Tibial artery (tissue), 4 donors: ENCODE measurements around the gene STS.

Experiments
- DNase-seq, 2 donors: peaks; one replicate each; pipeline ENCODE4 v3.0.0-alpha.2; 2019
- H3K27ac ChIP-seq, 2 donors: fragments of 200-600 bp; sonication (generic) in 1 of 2; 1 replicate in 1 of 2; 2 replicates in 1 of 2; pipeline ENCODE4 v1.5.1; 2018 to 2019; ENCODE audit warnings: mild to moderate bottlenecking in 1 of 2
- H3K27me3 ChIP-seq, 2 donors: fragments of 200-600 bp; sonication (generic) in 1 of 2; one replicate each; pipeline versions ENCODE4 v1.5.1 to v1.6.0; 2016 to 2019
- H3K36me3 ChIP-seq, 3 donors: fragments of 200-600 bp; sonication (generic) in 2 of 3; one replicate each; pipeline ENCODE4 v1.5.1; 2016 to 2019; ENCODE audit warnings: mild to moderate bottlenecking in 2 of 3
- H3K4me1 ChIP-seq, 4 donors: fragments of 200-600 bp; sonication (generic) in 2 of 4; 1 replicate in 3 of 4; 2 replicates in 1 of 4; pipeline ENCODE4 v1.5.1; 2016 to 2019
- H3K4me3 ChIP-seq, 2 donors: fragments of 200-600 bp; sonication (generic) in 1 of 2; 1 replicate in 1 of 2; 2 replicates in 1 of 2; pipeline ENCODE4 v1.5.1; 2018 to 2019; ENCODE audit warnings: mild to moderate bottlenecking in 2 of 2
- H3K9me3 ChIP-seq, 3 donors: fragments of 200-600 bp; sonication (generic) in 1 of 3; one replicate each; pipeline ENCODE4 v1.5.1; 2016 to 2019
- intact Hi-C: fragments of 100-400 bp; cut with DNase I; formaldehyde crosslinking; loops from one replicate; pipeline ENCODE4 v1.15.0; 2023; ENCODE audit warnings: low total_unique reads
- TF ChIP-seq, protein P1 (sequence below), 2 experiments: fragments of 200-600 bp in 1 of 2; fragments of 450-650 bp in 1 of 2; IDR thresholded peaks; one replicate each; pipeline ENCODE4 v1.5.1; 2017 to 2019; ENCODE audit warnings: antibody characterized with exemption in 2 of 2, mild to moderate bottlenecking in 1 of 2, moderate library complexity in 1 of 2

STS gene

DNA sequence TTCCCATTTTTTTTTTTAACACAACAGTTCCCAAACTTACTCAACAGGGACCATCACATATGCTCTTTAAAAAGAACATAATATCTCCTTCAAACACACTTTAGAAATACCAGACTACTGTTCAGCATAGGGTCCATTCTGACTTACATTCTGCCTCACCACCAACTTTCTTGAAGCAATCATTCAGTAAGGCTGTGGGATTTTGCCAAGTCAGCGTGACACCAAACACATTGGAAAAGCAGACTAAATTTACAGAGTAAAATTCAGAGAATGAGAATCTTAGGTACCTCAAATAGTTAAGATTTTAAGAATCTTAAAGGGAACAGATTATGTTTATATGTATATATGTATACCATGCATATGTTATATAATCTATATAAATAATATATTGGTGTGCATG is 7.7 kb downstream of the STS start:
- Histone ChIP-seq H3K4me1 (no peaks in the 10 kb centered on the region), H3K27me3 (no peaks in the 10 kb centered on the region), H3K9me3 (no peaks in the 10 kb centered on the region), H3K36me3 (no peaks in the 10 kb centered on the region), H3K4me3 (no peak overlapping the region), H3K27ac (no peak overlapping the region)
- TF ChIP-seq, protein P1, sequence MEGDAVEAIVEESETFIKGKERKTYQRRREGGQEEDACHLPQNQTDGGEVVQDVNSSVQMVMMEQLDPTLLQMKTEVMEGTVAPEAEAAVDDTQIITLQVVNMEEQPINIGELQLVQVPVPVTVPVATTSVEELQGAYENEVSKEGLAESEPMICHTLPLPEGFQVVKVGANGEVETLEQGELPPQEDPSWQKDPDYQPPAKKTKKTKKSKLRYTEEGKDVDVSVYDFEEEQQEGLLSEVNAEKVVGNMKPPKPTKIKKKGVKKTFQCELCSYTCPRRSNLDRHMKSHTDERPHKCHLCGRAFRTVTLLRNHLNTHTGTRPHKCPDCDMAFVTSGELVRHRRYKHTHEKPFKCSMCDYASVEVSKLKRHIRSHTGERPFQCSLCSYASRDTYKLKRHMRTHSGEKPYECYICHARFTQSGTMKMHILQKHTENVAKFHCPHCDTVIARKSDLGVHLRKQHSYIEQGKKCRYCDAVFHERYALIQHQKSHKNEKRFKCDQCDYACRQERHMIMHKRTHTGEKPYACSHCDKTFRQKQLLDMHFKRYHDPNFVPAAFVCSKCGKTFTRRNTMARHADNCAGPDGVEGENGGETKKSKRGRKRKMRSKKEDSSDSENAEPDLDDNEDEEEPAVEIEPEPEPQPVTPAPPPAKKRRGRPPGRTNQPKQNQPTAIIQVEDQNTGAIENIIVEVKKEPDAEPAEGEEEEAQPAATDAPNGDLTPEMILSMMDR (IDR thresholded peaks at IDR 0.05): no peak
- no peak for DNase-seq
- intact Hi-C loops: no loop called here

DNA sequence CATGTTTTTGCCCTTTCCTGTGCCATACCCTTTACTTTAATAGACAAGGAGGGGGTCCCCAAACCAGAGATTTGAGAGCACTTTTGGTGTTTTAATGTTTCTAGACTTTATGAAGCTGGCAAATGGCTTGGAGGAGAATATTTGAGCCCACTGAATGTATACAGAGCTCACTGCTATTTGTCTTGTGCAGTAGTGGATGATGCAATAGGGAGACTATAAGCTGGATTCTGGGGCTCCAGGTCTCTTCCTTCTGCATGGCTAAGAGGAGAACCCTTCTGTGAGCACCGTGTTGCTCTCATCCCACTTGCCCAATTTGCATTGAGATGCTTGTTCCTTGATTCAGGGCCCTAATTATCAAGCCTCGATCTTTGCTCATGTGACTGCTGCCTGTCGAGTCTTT is 9.4 kb downstream of the STS start:
- Histone ChIP-seq H3K4me1 (no peaks in the 10 kb centered on the region), H3K27me3 (no peaks in the 10 kb centered on the region), H3K9me3 (no peaks in the 10 kb centered on the region), H3K27ac (no peak overlapping the region), H3K36me3 (no peaks in the 10 kb centered on the region), H3K4me3 (no peak overlapping the region)
- TF ChIP-seq, protein P1 (IDR thresholded peaks at IDR 0.05): no peak
- DNase-seq: no peak
- intact Hi-C loops: no loop called here

GRCh38 chrX:7158468-7158990 is 11.0 kb downstream of the STS start:
- DNase-seq: no peak
- Histone ChIP-seq H3K4me3 (no peak overlapping the region), H3K4me1 (peaks cover 0 to 8% (median 4%) of the 10 kb centered on the region in 4 donors), H3K27me3 (no peaks in the 10 kb centered on the region), H3K27ac (no peak overlapping the region), H3K36me3 (no peaks in the 10 kb centered on the region), H3K9me3 (no peaks in the 10 kb centered on the region)
- intact Hi-C loops: no loop called here
- TF ChIP-seq, protein P1 (IDR thresholded peaks at IDR 0.05): no peak

DNA sequence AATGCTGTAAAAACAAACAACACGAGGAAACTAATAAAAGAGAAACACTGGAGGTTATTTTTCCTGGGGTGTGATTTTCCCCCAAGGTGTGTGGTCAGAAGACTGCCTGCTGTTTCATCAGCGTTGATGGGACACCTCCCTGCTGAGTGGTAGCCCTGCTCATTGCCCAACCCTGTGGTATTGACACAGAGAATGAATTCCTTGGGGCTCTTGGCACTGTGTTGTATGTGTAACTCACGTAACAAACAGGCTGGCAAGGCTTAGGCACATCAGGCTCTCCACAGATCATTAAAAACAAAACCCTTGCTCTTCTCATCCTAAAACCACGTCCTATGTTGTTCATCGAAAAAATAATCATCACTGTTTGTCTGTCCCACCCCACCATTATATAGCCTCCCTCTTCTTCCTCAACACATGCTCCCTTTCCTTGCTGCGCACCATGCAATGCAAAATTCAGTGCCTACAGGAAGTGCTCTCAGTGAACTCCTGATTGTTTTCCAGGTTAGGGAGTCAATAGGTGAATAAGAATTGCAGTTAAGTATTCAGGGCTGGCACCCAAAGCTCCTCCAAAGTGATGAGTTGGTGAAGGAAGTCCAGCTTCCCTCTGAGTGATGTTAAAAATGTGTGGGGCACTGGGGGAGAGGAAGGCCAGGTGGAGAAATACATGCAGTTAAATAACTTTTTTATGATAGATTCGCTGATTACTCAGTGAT is 11.8 kb downstream of the STS start:
- no peak overlapping the region for H3K4me3 ChIP-seq
- H3K27ac ChIP-seq: no peak overlapping the region
- TF ChIP-seq, protein P1 (IDR thresholded peaks at IDR 0.05): no peak
- peaks cover 0 to 16% (median 8%) of the 10 kb centered on the region in 4 donors for H3K4me1 ChIP-seq
- no peak for DNase-seq
- H3K9me3 ChIP-seq: no peaks in the 10 kb centered on the region
- intact Hi-C loops: no loop called here
- H3K36me3 ChIP-seq: no peaks in the 10 kb centered on the region
- no peaks in the 10 kb centered on the region for H3K27me3 ChIP-seq

- no peak for DNase-seq
- no peaks in the 10 kb centered on the region for H3K36me3 ChIP-seq
- H3K4me3 ChIP-seq: no peak overlapping the region
- H3K9me3 ChIP-seq: no peaks in the 10 kb centered on the region
- TF ChIP-seq, protein P1 (IDR thresholded peaks at IDR 0.05): no peak
- no peaks in the 10 kb centered on the region for H3K27me3 ChIP-seq
- H3K4me1 ChIP-seq: peaks cover 0 to 19% (median 9%) of the 10 kb centered on the region in 4 donors
- H3K27ac ChIP-seq: no peak overlapping the region
- intact Hi-C loops: no loop called here
These were observed 15.7 kb downstream of the STS start for GRCh38 chrX:7163146-7163677.
